ENCODE results near the gene SLC25A17.
A peak's percentile ranks its signal among the peaks of the same experiment; 100 is the strongest.
"Not testable (repeated sequence)": the region's sequence is repeated elsewhere in the genome, so short reads cannot be mapped to it uniquely, and the experiment has no call there.

The SLC25A17 gene, protein sequence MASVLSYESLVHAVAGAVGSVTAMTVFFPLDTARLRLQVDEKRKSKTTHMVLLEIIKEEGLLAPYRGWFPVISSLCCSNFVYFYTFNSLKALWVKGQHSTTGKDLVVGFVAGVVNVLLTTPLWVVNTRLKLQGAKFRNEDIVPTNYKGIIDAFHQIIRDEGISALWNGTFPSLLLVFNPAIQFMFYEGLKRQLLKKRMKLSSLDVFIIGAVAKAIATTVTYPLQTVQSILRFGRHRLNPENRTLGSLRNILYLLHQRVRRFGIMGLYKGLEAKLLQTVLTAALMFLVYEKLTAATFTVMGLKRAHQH

GRCh38 chr22:40818747-40819598 is at the start of gene SLC25A17:
Gene SLC25A17, minus strand, starts transcription at chr22:40819346. Its CDS starts 98 bp downstream, at chr22:40819248.
- DNase-seq: peak; percentile 58 to 89

DNA sequence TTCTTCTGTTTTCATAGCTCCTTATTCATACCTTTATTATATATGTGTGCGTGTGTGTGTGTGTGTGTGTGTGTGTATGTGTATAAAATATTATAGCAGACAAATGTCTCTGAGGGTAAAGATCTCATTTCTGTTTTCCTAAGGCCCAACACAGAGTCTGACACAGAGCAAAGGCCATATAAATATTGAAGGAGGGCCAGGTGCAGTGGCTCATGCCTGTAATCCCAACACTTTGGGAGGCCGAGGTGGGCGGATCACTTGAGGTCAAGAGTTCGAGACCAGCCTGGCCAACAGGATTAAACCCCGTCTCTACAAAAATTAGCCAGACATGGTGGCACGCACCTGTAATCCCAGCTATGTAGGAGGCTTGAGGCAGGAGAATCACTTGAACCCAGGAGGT is 49.2 kb upstream of the SLC25A17 start:
- not testable (repeated sequence) for DNase-seq

DNA sequence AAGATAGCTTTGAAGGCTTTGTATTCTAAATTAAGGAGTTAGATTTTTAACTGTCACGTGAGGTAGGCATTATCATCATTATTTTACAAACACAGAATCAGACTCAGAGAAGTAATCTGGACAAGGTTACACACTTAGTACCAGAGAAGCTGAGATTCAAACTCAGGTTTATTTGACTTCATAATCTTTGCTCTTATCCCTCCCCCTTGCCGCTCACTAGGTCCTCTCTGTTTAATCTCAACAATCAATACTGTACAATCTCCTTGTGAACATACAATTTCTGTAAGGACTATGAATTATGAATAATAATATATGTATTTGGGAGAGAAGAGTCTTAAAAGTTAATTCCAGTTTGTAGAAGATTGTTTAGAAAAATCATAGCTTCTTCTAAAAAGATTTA is 48.0 kb upstream of the SLC25A17 start:
- DNase-seq: no peak

DNA sequence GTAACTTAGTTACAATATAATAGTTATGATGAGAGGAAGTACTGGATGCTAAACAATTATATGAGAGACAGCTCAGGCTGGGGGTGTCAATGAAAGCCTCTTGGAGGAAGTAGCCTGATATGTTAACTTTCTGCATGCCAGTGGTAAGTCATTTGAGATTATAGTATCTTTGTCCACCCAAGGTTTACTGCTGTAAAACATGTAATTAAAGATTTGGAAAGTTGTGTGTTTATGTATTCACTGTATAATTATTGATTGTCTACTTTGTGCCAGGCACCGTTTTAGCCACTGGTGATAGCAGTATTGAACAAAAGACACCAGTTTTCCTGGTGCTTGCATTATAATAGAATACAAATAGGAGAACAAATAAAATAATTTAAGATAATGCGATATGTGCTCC is 43.4 kb upstream of the SLC25A17 start:
- DNase-seq: no peak

GRCh38 chr22:40862013-40862412 is 42.9 kb upstream of the SLC25A17 start, which contains the start of gene DNAJB7:
Gene DNAJB7, minus strand, starts transcription at chr22:40862113. Its CDS starts 119 bp downstream, at chr22:40861994.
- no peak for DNase-seq

DNA sequence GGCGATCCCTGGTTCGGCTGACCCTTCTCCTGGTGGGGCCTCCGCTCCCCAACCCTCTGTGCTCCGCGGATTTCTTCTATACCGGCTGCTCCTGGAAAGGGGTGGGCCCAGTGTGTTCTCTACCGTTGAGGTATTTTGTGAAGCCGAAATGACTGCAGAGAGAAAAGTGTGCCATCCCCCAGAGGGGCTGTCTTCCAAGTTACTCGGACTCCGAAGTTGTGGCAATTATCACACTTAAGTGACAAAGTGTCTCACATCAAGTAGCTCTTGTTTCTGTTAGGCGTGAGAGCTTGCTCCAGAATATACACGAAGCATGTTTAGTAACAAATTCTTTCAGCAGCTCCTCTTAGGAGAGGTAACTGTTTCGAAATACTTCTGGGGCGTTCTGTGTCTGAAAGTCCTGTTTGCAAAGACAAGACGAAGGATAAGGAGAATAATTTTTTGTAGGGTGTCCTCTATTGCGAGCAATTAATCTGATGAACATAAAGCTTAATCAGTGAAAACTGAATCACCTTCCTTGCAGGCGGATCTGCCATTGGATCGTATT is 38.2 kb upstream of the SLC25A17 start:
- no peak for DNase-seq

GRCh38 chr22:40856513-40857308 is 37.6 kb upstream of the SLC25A17 start, which contains the start of the genes ST13 and XPNPEP3:
Gene ST13, minus strand, starts transcription at chr22:40856639. Its CDS starts 99 bp downstream, at chr22:40856540.
Gene XPNPEP3, plus strand, starts transcription at chr22:40857148. Its CDS starts 34 bp downstream, at chr22:40857182.
- DNase-seq: peak; percentile 95

GRCh38 chr22:40855979-40856512 is 36.9 kb upstream of the SLC25A17 start:
- DNase-seq: no peak

DNA sequence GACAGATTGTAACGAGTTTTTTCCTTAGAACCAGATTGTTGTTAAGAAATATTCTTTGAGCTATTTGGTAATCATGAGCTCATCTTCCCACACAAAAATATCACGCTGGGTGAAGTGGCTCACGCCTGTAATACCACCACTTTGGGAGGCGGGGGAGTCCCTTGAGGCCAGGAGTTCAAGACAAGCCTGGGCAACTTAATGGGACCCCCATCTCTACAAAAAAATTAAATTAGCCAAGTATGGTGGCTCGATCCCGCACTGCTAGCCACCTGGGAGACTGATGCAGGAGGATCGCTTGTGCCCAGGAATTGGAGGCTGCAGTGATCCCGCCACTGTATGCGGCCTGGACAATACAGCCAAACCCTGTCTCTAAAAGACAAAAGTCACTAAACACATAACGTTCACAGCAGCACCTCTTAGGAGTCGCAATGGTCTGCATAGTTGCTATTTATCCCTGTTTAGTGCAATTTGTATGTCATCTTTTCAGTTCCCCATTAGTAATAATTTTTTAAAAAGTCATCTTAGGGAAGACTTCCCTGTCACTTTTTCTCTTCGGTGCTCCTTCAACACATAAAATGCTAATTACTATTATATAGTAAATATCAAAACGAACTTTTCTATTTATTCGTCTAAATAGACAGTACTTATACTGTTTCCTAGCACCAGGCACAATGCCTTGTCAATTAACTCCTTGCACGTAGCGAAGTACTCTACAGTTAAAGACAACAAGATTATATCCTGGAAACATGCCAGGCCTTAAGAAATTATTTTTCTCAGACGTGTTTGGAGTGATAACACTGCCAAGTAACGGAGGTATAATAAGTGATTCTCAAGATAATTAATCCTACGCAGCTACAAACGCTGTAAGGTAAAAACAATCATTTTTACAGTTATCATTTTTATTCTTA is 36.2 kb upstream of the SLC25A17 start:
- no peak for DNase-seq

- DNase-seq: peak in 1 of 2 experiments; percentile 5
Measured at GRCh38 chr22:40853961-40854360, 34.8 kb upstream of the SLC25A17 start.

- DNase-seq: no peak
Measured at GRCh38 chr22:40853333-40853732, 34.2 kb upstream of the SLC25A17 start.

GRCh38 chr22:40845816-40846215 is 26.7 kb upstream of the SLC25A17 start:
- not testable (repeated sequence) for DNase-seq

DNA sequence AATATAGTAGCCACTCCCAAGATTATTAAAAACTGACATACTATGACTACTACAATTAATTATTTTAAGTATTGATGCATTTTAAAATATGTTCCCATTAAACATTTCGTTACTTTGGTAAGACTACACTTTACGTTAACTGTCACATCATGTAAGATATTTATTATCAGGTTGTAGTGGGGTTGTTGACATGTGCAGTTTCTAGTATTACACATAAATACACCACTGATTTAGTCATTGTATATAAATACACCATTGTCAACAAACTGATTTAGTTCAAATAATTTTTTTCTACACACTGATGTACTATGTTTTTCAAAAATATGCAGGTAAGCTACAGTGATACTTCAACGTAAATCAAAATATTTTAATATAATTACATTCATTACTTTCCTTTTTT is 25.8 kb upstream of the SLC25A17 start:
- DNase-seq: no peak

DNA sequence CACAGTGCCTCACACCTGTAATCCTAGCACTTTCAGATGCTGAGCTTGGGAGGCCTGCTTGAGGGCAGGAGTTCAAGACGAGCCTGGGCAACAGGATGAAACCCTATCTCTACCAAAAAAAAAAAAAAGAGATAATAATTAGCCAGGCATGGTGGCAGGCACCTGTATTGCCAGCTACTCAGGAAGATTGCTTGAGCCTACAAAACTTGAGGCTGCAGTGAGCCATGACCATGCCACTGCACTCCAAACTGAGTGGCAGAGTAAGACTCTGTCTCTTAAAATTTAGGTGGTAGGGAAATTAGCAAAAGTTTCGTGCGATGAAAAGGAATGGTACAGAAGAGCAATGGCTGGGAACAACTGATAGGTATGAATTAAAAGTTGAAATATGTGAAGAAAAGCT is 19.3 kb upstream of the SLC25A17 start:
- no peak for DNase-seq

GRCh38 chr22:40834619-40835018 is 15.5 kb upstream of the SLC25A17 start:
- DNase-seq: no peak

- no peak for DNase-seq
Measured at GRCh38 chr22:40829131-40829530, 10.0 kb upstream of the SLC25A17 start.

DNA sequence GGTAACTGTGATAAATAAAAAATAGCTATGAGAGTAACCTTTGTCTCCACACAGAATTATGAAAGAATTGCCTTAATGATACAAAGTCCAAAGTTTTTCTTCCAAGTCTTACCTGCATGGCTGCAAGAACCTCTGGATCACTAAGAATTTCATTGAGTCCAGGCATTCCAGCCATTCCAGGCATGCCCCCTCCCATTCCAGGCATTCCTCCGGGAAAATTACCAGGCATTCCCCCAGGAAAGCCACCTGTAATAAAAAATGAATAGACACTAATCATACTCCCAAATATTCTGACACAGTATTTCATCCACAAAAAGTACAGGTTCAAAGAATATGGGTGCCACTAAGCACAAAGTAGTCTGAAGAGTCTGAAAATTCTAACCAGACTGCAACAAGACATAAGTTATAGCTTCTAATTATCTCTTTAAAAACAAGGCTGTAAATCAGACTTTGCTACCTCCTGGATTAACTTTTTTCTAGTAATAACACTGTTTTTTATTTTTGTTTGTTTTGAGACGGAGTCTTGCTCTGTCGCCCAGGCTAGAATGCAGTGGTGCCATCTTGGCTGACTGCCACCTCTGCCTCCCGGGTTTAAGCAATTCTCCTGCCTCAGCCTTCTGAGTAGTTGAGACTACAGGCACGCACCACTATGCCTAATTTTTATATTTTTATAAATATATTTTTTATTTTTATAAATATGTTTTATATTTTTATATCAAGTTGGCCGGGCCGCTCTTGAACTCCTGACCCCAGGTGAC is 8.0 kb upstream of the SLC25A17 start:
- no peak for DNase-seq

DNA sequence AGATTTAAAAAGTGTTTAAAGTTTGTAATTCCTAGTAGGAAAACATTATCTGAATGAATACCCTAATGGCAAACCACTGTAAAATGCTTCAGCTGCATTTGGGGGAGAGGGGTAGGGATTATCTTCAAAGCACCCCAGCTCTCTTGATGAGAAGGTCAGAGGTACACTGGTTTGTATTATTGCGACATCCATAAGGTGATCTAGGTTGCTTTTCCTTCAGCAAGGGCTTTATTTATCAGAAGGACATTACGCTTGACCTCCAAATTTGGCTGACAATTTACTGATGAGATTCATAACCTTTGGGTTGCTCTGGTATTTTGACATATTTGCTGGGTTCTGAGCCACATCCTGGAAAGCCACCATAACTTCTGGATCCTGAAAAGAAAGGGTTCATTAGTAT is 7.1 kb upstream of the SLC25A17 start:
- not testable (repeated sequence) for DNase-seq

- DNase-seq: no peak
Measured at GRCh38 chr22:40823426-40823825, 4.3 kb upstream of the SLC25A17 start.

GRCh38 chr22:40819599-40820140 is 524 bp upstream of the SLC25A17 start:
- DNase-seq: peak in 1 of 2 experiments; percentile 36
